HepG2 (cell line): ENCODE data around the gene SIK3. TPM values are rescaled to one million over a fixed set of nuclear protein-coding genes. Genes with fewer than 3 reads are reported as not detected.
A peak's percentile ranks its signal among the peaks of the same experiment; 100 is the strongest.
"Not testable (repeated sequence)": the region's sequence is repeated elsewhere in the genome, so short reads cannot be mapped to it uniquely, and the experiment has no call there.

ENCODE experiments used
- ATAC-seq: fragments of 200-7000 bp; cut with Tn5 transposase; 3 replicates; pipeline ENCODE4 v1.9.1; 2020; ENCODE audit warnings: mild to moderate bottlenecking, moderate library complexity
- BruUV-seq: library from RNA; stranded (reverse); fragments of 400-500 nt; replicated peaks from 2 replicates; lab custom pipeline; 2021; lab: Mats Ljungman, UMichigan
- CTCF ChIA-PET: fragments of 300-600 bp; formaldehyde crosslinking; extraction: SDS; loops from one replicate; lab custom pipeline; 2021; ENCODE audit warnings: low total read pairs, inconsistent platforms, low intra/inter-chr PET ratio; lab: Yijun Ruan, JAX
- POLR2A ChIA-PET: fragments of 350-600 bp; sonication (Branson Sonifier 250); formaldehyde crosslinking; loops from one replicate; lab custom pipeline; 2020; ENCODE audit warnings: antibody characterized with exemption, inconsistent platforms; lab: Yijun Ruan, JAX
- DNase-seq: peaks from one replicate; pipeline ENCODE4 v3.0.0-alpha.2; 2015; ENCODE audit warnings: low spot score
- FAIRE-seq: peaks from 3 replicates; lab custom pipeline; 2011; peaks lifted over from hg19 to GRCh38; lab: Jason Lieb, UNC
- H2AFZ ChIP-seq: one replicate; pipeline ENCODE4 v1.6.1; 2011; ENCODE audit warnings: low read length, inconsistent platforms
- H3K27ac ChIP-seq: fragments of 300-600 bp; 3 replicates; pipeline ENCODE4 v1.8.0; 2011; ENCODE audit warnings: mixed run types, mild to moderate bottlenecking, mixed read lengths, low read length, inconsistent platforms; ENCODE audit not compliant: insufficient read depth; ENCODE audit errors: extremely low read length
- H3K27me3 ChIP-seq, 2 experiments: fragments of 200-600 bp in 1 of 2; 2 replicates in 1 of 2; 3 replicates in 1 of 2; pipeline versions ENCODE4 v1.6.0 to v1.8.0; 2011; ENCODE audit warnings: low read length in 2 of 2, mild to moderate bottlenecking in 2 of 2, moderate library complexity in 2 of 2, inconsistent platforms in 1 of 2; ENCODE audit not compliant: insufficient read depth in 2 of 2, control insufficient read depth in 1 of 2
- H3K36me3 ChIP-seq, 2 experiments: fragments of 200-600 bp in 1 of 2; replicated peaks in 1 of 2; 2 replicates in 1 of 2; 3 replicates in 1 of 2; pipeline versions ENCODE4 v1.5.1 to v1.8.0; 2011; ENCODE audit warnings: low read length in 2 of 2, inconsistent platforms in 1 of 2; ENCODE audit not compliant: insufficient read depth in 2 of 2, control insufficient read depth in 1 of 2
- H3K4me1 ChIP-seq: 2 replicates; pipeline ENCODE4 v1.5.1; 2012; ENCODE audit warnings: low read length, inconsistent platforms; ENCODE audit not compliant: insufficient read depth
- H3K4me2 ChIP-seq: 2 replicates; pipeline ENCODE4 v1.6.0; 2011; ENCODE audit warnings: low read depth, low read length, inconsistent platforms
- H3K4me3 ChIP-seq, 3 experiments: fragments of 200-600 bp in 1 of 3; sonication (generic), shearing (Covaris generic) in 1 of 3; replicated peaks in 1 of 3; 2 replicates each; pipeline ENCODE4 v1.5.1; 2011 to 2016; ENCODE audit warnings: low read length in 3 of 3, inconsistent platforms in 2 of 3, low read depth in 2 of 3, mild to moderate bottlenecking in 2 of 3, control low read depth in 1 of 3, mixed read lengths in 1 of 3; ENCODE audit not compliant: insufficient read depth in 1 of 3
- H3K79me2 ChIP-seq: one replicate; pipeline ENCODE4 v1.6.1; 2011; ENCODE audit warnings: low read length, inconsistent platforms; ENCODE audit not compliant: insufficient read depth
- H3K9ac ChIP-seq: 2 replicates; pipeline ENCODE4 v1.6.0; 2011; ENCODE audit warnings: mild to moderate bottlenecking, low read depth, low read length, inconsistent platforms; ENCODE audit not compliant: insufficient read depth
- H3K9me3 ChIP-seq: 2 replicates; pipeline ENCODE4 v1.5.1; 2012; ENCODE audit warnings: mild to moderate bottlenecking, low read length
- H4K20me1 ChIP-seq: 2 replicates; pipeline ENCODE4 v1.6.0; 2011; ENCODE audit warnings: inconsistent platforms, mild to moderate bottlenecking, low read length, moderate library complexity; ENCODE audit not compliant: insufficient read depth
- CEBPB ChIP-seq: IDR thresholded peaks from 2 replicates; pipeline ENCODE4 v1.6.1; 2011; ENCODE audit warnings: low read depth, low read length, improper control_type of control experiment, borderline replicate concordance
- CEBPG ChIP-seq: IDR thresholded peaks from 2 replicates; pipeline ENCODE4 v1.6.1; 2016
- FOSL2 ChIP-seq: sonication (generic); formaldehyde crosslinking; IDR thresholded peaks from 2 replicates; pipeline ENCODE4 v1.4.0; 2020; ENCODE audit warnings: missing genetic modification reagents
- FOXA1 ChIP-seq, 2 experiments: fragments of 450-650 bp in 1 of 2; sonication (generic) in 1 of 2; formaldehyde crosslinking in 1 of 2; IDR thresholded peaks; 2 replicates each; pipeline versions ENCODE4 v1.4.0 to v1.6.1; 2016 to 2020; ENCODE audit warnings: missing genetic modification reagents in 1 of 2
- GATAD1 ChIP-seq: IDR thresholded peaks from 2 replicates; pipeline ENCODE4 v1.6.1; 2016; ENCODE audit warnings: missing genetic modification reagents, missing compliant biosample characterization
- HNRNPL ChIP-seq: fragments of 200-400 bp; formaldehyde crosslinking; IDR thresholded peaks from 2 replicates; pipeline ENCODE4 v1.6.1; 2017; ENCODE audit warnings: mild to moderate bottlenecking, low read depth, low read length
- SKIL ChIP-seq: sonication (generic); formaldehyde crosslinking; IDR thresholded peaks from 2 replicates; pipeline ENCODE4 v1.8.0; 2022; ENCODE audit warnings: missing genetic modification reagents, mild to moderate bottlenecking, moderate library complexity, borderline replicate concordance
- SOX13 ChIP-seq, 3 experiments: fragments of 450-650 bp in 1 of 3; sonication (generic) in 1 of 3; formaldehyde crosslinking in 1 of 3; IDR thresholded peaks in 2 of 3; conservative IDR thresholded peaks in 1 of 3; 2 replicates each; pipeline versions ENCODE4 v1.5.0 to v1.6.1; 2016 to 2020; ENCODE audit warnings: antibody characterized with exemption in 1 of 3, mild to moderate bottlenecking in 1 of 3, missing compliant biosample characterization in 1 of 3, missing genetic modification reagents in 1 of 3, moderate library complexity in 1 of 3
- SOX5 ChIP-seq: IDR thresholded peaks from 2 replicates; pipeline ENCODE4 v1.6.1; 2016; ENCODE audit warnings: borderline replicate concordance
- SOX6 ChIP-seq, 2 experiments: fragments of 450-650 bp in 1 of 2; sonication (generic) in 1 of 2; formaldehyde crosslinking in 1 of 2; IDR thresholded peaks; 2 replicates each; pipeline versions ENCODE4 v1.4.0 to v1.6.1; 2017 to 2020; ENCODE audit warnings: antibody characterized with exemption in 1 of 2, mild to moderate bottlenecking in 1 of 2, missing genetic modification reagents in 1 of 2
- STAG1 ChIP-seq: sonication (generic); formaldehyde crosslinking; IDR thresholded peaks from 2 replicates; pipeline ENCODE4 v1.4.0; 2020; ENCODE audit warnings: missing genetic modification reagents
- TRIM24 ChIP-seq: sonication (generic); formaldehyde crosslinking; IDR thresholded peaks from 2 replicates; pipeline ENCODE4 v1.8.0; 2022; ENCODE audit warnings: mild to moderate bottlenecking, missing genetic modification reagents
- ZBTB21 ChIP-seq: sonication (generic); formaldehyde crosslinking; IDR thresholded peaks from 2 replicates; pipeline ENCODE4 v1.4.0; 2020; ENCODE audit warnings: missing genetic modification reagents
- ZNF121 ChIP-seq: sonication (generic); formaldehyde crosslinking; IDR thresholded peaks from 2 replicates; pipeline ENCODE4 v1.5.0; 2020; ENCODE audit warnings: mild to moderate bottlenecking, missing genetic modification reagents
- ZNF484 ChIP-seq: sonication (generic); formaldehyde crosslinking; IDR thresholded peaks from 2 replicates; pipeline ENCODE4 v1.5.1; 2020; ENCODE audit warnings: mild to moderate bottlenecking, low read depth, missing genetic modification reagents, borderline replicate concordance
- ZNF563 ChIP-seq: sonication (generic); formaldehyde crosslinking; IDR thresholded peaks from 2 replicates; pipeline ENCODE4 v1.8.0; 2022; ENCODE audit warnings: mild to moderate bottlenecking, moderate library complexity, missing genetic modification reagents
- WGBS: methylation state at CpG from one replicate; pipeline ENCODE4 v1.1.6; 2017; ENCODE audit warnings: low lambda C conversion rate; 5-methylcytosine and 5-hydroxymethylcytosine counted together
- in situ Hi-C: cut with HindIII; loops from 2 replicates; pipeline ENCODE4 v1.10.0; 2017; ENCODE audit warnings: low pct_unique_long_range_greater_than_20kb; ENCODE audit not compliant: extremely low pct_ligation_motif_present
- intact Hi-C: fragments of 100-400 bp; cut with micrococcal nuclease; formaldehyde crosslinking; loops from one replicate; pipeline ENCODE4 v1.10.0; 2022; ENCODE audit not compliant: unreplicated experiment
- polyA plus RNA-seq, 8 experiments: library from polyadenylated mRNA; depleted of rRNA in 3 of 8; stranded (reverse) in 7 of 8; unstranded in 1 of 8; fragments of >200 nt; fragmentation: Illumina TruSeq in 4 of 8; extraction: Trizol in 4 of 8; gene quantifications; 2 replicates each; pipeline versions ENCODE4 v1.2.1 to v1.2.3, GENCODE V29; 2011 to 2016; ENCODE audit warnings: low read depth in 4 of 8, missing spikeins in 1 of 8, mixed read lengths in 1 of 8; ENCODE audit not compliant: insufficient read depth in 1 of 8
- total RNA-seq, 5 experiments: library from RNA; depleted of rRNA; stranded (reverse); fragments of >200 nt; fragmentation: Illumina TruSeq; extraction: Trizol; gene quantifications; 2 replicates each; pipeline ENCODE4 v1.2.3, GENCODE V29; 2016; ENCODE audit warnings: low read depth in 1 of 5

Gene SIK3
- total and polyA plus RNA-seq, 2 of the 13 experiments (the other 11 are each of a cell fraction or from before 2014, with no cell fraction given): 5.7 to 9.8 TPM

DNA sequence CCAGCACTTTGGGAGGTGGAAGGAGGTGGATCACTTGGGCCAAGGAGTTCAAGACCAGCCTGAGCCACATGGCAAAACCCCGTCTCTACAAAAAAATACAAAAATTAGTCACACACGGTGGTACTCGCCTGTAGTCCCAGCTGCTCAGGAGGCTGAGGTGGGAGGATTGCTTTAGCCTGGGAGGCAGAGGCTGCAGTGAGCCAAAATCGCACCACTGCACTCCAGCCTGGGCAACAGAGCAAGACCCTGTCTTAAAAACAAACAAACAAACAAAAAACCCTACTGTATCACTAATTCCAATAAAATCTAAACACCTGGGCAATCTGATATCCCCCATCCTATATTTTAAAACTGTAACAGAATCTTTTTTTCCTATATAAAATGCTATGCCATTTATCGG lies 51.6 kb downstream of the SIK3 start:
- ATAC-seq, CTCF ChIA-PET, H3K4me2 ChIP-seq, POLR2A ChIA-PET, H3K36me3 ChIP-seq, in situ Hi-C loops, BruUV-seq, H3K27ac ChIP-seq, FAIRE-seq, H3K9me3 ChIP-seq, H3K27me3 ChIP-seq, DNase-seq, H3K4me3 ChIP-seq, intact Hi-C loops, H2AFZ ChIP-seq, H3K9ac ChIP-seq: not testable (repeated sequence)
- peaks cover 31% of the 10 kb centered on the region for H3K79me2 ChIP-seq
- 99% methylated on average over 5 of the region's 5 CpGs for WGBS
- TF ChIP-seq ZNF121 (CRISPR knock-in tag): 0 out of 2 replicates have a peak, but pooled peaks have one; percentile 15
- peaks cover 10% of the 10 kb centered on the region; the same call in 1 of the 2 replicates for H4K20me1 ChIP-seq
- peaks cover 20% of the 10 kb centered on the region for H3K4me1 ChIP-seq

DNA sequence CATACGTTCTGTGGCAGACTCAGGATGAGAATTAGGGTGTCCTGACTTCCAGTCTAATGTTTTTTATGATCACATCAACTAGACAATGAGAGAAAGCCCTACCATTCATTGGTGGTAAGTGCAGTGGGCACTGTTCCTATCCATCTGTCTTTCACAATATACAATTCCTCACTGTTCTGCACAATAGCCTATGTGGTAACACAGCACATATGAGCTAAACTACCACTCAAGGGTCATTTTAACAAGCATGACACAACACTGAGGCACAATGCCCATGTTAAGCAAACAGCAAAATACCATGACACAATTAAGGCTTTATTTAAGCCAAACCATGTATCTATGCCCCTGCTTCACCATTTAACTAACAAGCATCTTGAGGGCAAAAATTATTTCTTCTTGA lies 52.3 kb downstream of the SIK3 start:
- intact Hi-C loops (no loop called here), in situ Hi-C loops (no loop called here)
- H3K4me2 ChIP-seq: no peak overlapping the region
- TF ChIP-seq CEBPB (peak; percentile 87), ZNF563 (CRISPR knock-in tag) (no peak), CEBPG (CRISPR knock-in tag) (peak; percentile 48; the same call in 1 of the 2 replicates), SOX13 (IDR thresholded peaks at IDR 0.05) (peak; percentile 71; the same call in 1 of the 2 replicates), SOX13 (CRISPR knock-in tag; conservative IDR thresholded peaks at IDR 0.05 in 1 of 2, IDR thresholded peaks at IDR 0.05 in 1 of 2) (peak in 1 of 2 experiments; percentile 88; a peak in 2 of 4 replicates), TRIM24 (no peak), ZBTB21 (peak; percentile 68; the same call in 1 of the 2 replicates), ZNF484 (CRISPR knock-in tag) (no peak), FOSL2 (CRISPR knock-in tag) (peak; percentile 14; the same call in 1 of the 2 replicates), SKIL (CRISPR knock-in tag) (no peak), HNRNPL (0 out of 2 replicates have a peak, but pooled peaks have one; percentile 30), FOXA1 (IDR thresholded peaks at IDR 0.05) (no peak), FOXA1 (CRISPR knock-in tag; IDR thresholded peaks at IDR 0.05) (peak; percentile 35; the same call in 1 of the 2 replicates), STAG1 (CRISPR knock-in tag) (no peak), GATAD1 (no peak), SOX6 (IDR thresholded peaks at IDR 0.05) (no peak), SOX6 (CRISPR knock-in tag; IDR thresholded peaks at IDR 0.05) (peak; percentile 41; the same call in 1 of the 2 replicates), SOX5 (CRISPR knock-in tag) (peak; percentile 82)
- H3K27me3 ChIP-seq: no peaks in the 10 kb centered on the region
- POLR2A ChIA-PET: no interaction called here
- H4K20me1 ChIP-seq: peaks cover 8% of the 10 kb centered on the region; the same call in 1 of the 2 replicates
- H3K9me3 ChIP-seq: no peaks in the 10 kb centered on the region
- H3K36me3 ChIP-seq: no peaks in the 10 kb centered on the region
- no peak overlapping the region for H3K4me3 ChIP-seq
- WGBS: 92% methylated on average over 1 of the region's 1 CpG
- no TSS peak for BruUV-seq
- no peak overlapping the region for H3K9ac ChIP-seq
- no peak overlapping the region for H2AFZ ChIP-seq
- ATAC-seq: peak; percentile 75
- peaks cover 30% of the 10 kb centered on the region for H3K79me2 ChIP-seq
- DNase-seq: peak; percentile 78
- CTCF ChIA-PET: no interaction called here
- no peak overlapping the region for H3K27ac ChIP-seq
- FAIRE-seq: no peak
- H3K4me1 ChIP-seq: peaks cover 20% of the 10 kb centered on the region
